Measurements from ENCODE around the gene CCL4. TPM values are rescaled to one million over a fixed set of nuclear protein-coding genes. Genes with fewer than 3 reads are reported as not detected.
"Not testable (repeated sequence)": the region's sequence is repeated elsewhere in the genome, so short reads cannot be mapped to it uniquely, and the experiment has no call there.

The CCL4 gene
- not detected in 2 replicates for total RNA-seq

DNA sequence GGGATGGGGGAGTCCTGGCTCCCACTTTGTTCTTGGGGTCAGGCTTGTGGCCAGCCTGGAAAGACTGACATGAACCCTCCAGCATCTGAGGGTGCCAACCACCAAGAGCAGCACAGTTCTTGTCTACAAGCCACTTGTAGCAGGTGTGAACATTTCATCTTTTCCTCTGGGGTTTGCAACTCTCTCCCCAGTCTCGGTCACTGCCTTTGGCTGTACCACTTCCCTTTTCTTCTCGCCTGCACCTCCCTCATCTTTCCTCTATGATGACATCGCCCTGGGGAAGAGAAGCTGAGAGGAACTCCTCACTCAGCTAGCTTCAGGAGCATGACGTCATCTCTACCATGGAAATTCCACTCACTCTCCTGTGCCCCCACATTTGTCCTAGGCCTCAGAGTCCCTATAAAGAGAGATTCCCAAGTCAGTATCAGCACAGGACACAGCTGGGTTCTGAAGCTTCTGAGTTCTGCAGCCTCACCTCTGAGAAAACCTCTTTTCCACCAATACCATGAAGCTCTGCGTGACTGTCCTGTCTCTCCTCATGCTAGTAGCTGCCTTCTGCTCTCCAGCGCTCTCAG is at the start of gene CCL4:
Gene CCL4, plus strand, starts transcription at position 427 of the 575 bp plus-strand sequence. Its CDS starts 79 bp downstream, at position 506.
- not testable (repeated sequence) for DNase-seq (ENCODE audit: low read depth, low spot score)

DNA sequence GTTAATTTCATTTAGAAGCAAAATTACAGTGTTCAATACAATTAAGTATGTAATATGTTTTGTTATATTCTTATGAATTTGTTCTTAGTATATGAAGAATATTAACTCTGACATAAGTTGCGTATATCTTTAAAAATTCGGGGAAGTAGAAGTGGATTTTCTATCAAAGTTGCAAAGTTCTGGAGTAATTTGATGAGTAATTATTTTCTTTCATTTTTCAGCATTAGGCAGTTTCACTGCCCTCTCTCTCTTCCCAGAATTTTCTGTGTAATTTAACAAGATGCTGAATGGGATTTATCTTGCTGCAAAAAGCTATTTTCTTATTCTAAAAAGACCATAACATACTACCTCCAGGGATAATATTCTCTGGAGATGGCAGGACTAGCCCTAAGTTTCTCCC is 48.5 kb upstream of the CCL4 start:
- no peak for DNase-seq (ENCODE audit: low read depth, low spot score)

DNA sequence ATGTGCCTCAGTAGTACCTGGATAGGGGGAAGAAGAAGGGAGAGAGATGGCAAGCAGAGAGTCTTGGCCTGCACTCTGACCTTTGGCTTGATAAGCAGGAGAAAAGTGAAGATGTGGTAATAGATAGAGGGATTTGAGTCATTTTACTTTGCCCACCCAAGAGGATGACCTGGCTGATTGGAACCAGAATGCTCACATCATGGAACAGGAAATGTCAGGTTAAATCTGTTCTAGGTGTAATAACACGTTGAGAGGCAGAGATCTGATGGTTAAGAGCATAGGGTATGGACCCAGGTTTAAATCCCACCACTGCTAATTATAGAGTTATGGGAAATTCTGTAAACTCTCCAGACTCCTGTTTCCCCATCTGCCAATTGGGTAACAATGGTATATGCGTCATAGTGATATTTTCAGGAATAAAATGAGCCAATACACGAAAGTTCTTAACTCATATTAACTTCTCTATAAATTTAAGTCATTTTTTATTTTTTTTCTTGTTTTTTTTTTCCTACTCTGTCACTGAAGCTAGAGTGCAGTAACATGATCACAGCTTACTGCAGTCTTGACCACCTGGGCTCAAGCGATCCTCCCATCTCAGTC is 47.6 kb upstream of the CCL4 start:
- DNase-seq (ENCODE audit: low read depth, low spot score), result no peak

DNA sequence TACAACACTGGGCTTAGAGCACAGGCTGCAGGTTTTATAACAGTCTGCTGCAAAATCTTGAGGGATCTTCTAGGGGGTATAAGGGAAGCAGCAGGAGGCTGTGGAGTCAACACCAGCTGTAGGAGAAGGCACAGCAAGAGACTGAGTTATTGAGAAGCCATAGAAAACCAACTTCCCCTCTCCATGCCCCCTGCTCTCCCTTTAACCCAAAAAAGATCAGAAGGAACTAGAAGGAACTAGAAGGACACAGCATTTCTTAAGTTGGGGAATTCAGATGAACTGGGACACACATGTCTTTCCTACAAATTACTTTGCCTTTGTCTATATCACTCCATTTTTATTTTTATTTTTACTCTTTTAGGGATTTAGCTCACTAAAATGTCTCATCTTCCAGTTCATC is 45.7 kb upstream of the CCL4 start:
- DNase-seq (ENCODE audit: low read depth, low spot score), result no peak

DNA sequence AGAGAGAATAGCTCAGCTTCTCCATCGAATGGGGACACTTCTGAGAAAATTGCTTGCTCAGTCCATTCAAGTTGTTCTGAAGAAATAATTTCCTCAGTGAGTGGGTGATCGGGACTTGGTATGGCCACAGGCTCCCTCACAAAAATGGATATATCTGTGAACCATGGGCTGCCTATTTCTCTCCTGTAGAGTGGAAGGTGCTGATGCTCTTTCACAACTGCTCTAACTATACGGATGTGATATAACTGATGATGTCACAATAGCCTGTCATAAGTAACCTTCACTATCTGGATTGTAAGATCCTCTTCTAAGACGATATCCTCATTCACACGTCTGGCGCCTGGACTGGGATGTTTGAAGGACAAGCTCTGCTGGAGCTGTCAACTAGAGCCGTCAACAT is 44.2 kb upstream of the CCL4 start:
- DNase-seq (ENCODE audit: low read depth, low spot score), result no peak

DNA sequence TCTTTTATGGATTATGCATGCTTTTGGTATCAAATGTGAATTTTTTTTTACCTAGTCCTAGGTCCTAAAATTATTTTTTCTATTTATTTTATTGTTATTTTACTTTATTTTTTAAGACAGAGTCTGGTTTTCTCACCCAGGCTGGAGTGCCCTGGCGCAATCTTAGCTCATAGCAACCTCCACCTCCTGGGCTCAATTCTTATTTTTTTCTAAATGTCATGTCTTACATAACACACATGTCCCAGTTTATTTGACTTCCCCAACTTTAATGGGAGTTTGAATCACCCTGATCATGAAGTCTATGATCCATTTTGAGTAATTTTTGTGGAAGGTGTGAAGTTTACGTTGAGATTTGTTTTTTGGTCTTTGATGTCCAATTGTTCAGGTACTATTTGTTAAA is 42.8 kb upstream of the CCL4 start:
- no peak for DNase-seq (ENCODE audit: low read depth, low spot score)

DNA sequence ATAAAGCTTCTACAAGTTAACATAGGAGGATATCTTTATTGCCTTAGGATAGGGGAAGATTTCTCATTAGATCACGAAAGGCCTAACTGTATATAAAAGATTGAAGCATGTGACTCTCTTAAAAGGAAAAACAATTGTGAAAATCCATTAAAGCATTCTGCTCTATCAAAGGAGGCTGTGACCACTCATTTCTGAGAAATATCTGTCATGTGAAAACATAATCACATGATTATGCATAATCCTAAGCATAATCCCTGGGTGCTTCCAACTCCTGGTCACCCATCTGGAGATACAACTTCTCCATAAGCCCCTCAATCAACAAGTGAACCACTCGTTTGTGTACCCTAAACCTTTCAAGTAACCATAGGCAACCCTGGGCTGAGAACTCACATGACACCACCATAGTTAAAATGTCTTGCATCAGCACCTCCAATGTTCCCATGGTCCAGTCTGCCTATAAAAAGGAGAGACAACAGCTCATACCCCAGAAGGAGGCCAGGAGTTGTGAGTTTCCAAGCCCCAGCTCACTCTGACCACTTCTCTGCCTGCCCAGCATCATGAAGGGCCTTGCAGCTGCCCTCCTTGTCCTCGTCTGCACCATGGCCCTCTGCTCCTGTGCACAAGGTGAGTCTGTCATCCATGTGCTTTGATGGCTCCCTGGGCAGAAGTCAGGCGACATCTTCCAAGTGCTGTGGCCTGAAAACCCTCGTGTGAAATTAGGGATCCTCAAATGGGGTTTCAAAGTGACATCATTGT is 39.7 kb upstream of the CCL4 start, which contains the start of gene CCL18:
Gene CCL18, plus strand, starts transcription at position 487 of the 756 bp plus-strand sequence. Its CDS starts 71 bp downstream, at position 558.
- no peak for DNase-seq (ENCODE audit: low read depth, low spot score)

DNA sequence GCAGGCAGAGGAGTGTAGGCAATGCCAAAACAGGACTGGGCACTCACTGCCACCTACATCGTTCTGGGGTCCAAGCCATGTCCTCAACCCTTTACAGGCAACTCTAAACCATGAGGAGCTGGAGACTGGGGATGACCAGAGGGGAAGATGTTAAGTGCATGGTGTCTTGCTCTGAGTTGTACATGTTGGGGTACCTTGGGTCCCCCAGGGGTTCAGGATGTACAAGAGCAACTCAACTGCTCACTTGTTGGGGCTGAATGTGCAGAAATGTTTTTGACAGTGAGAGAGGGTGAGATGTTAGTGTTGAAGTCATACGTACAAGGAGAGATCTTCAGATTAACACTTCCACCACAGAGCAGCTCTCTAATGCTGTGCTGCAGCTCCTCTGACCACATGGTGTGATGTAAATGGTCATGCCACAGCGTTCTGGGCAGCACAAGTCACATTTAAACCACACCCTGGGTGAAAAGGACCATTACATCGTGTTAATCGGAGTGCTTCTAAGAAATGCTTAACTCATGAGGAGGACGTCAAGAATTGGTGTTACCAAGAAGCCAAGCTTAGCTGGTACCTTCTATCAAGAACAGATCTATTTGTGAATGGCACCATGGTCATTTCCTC is 37.2 kb upstream of the CCL4 start:
- DNase-seq (ENCODE audit: low read depth, low spot score), result no peak

DNA sequence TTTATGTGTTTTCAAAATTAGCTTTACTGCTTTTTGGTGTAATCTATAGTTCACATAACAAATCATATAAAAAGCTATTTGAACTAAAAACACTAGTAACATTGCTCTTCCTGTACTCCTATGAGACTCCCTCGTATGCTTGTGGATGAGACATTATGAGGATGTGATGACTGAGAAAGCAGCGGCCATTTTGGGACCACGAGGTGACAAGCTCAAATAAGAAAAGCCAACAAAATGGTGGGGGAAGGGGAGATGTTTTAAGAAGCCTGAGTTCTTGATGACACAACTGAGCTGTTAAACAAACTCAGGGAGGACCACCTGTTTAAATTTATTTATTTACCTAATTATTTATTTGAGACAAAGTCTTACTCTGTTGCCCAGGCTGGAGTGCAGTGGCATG is 35.1 kb upstream of the CCL4 start:
- DNase-seq (ENCODE audit: low read depth, low spot score), result no peak

DNA sequence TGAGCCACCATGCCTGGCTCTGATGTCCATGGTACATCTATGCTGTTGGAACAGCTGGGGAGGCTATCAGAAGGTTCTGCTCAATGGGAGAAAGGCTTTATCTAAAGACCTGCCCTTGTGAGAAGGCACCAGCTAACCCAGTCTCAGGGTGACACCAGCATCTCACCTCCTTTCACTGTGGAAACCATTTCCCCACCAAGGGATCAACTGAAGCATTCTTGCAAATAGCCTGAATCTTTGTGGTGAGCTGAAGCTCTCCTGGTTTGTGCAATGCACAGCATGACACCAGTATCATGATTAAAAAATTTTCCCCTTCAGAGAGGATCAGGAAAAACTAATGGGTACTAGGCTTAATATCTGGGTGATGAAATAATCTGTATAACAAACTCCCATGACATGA is 34.5 kb upstream of the CCL4 start:
- no peak for DNase-seq (ENCODE audit: low read depth, low spot score)

DNA sequence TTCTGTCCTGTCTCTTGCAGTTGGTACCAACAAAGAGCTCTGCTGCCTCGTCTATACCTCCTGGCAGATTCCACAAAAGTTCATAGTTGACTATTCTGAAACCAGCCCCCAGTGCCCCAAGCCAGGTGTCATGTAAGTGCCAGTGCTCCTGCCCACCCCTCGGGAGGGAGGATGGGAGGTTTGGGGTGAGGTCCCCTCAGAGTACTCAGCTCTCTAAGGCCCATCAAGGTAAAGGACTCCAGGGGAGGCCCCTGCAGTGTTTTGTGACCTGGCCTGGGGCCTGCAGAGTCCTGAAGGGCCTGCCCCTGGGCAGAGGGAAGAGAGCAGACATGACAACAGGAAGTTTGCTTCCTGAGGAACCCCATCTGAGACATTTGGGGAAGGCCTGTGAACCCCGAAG is 33.2 kb upstream of the CCL4 start:
- no peak for DNase-seq (ENCODE audit: low read depth, low spot score)

DNA sequence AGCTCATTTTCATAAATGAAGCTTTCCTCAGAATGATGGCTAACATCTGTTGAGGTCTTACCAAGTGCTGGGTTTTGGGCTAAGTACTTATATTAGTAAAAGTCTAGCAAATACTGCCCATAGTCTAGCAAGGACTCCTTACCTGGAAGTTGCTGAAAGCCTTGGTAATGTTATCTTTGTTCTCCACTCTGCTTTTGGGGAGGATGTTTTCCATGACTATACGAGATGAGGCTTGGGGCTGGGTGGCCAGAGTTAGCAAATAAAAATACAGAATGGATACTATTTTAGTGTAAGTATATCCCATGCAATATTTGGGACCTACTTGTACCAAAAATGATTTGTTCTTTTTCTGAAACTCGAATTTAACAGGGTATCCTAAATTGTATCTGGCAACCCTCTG is 31.9 kb upstream of the CCL4 start:
- DNase-seq (ENCODE audit: low read depth, low spot score), result no peak

DNA sequence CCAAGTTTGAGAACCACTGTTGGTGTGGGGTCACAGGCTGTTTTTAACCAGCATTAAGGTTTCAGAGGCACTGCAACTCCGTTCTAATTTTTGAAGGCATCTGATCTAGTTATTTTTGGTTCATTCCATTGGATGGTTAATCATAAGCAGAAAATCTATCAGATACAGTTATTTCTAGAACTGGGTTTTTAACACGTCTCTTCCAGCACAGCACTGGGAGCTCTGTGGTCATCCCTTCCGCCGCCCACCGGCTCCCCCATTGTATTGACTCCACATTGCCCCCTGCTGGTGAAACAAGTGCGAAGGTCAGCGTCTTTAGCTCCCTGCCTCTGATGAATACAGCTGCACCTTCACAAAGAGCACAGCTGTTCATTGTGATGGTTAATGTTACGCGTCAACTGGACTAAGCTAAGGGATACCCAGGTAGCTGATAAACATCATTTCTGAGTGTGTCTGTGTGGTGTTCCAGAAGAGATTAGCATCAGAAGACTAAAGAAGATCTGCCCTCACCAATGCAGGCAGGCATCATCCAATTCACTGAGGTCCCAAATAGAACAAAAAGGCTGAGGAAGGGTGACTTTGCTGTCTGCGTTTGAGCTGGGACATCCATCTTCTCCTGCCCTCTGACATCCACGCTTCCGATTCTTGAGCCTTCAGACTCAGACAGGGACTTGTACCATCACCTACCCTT is 31.1 kb upstream of the CCL4 start:
- peak; percentile 10 for DNase-seq (ENCODE audit: low read depth, low spot score)

DNA sequence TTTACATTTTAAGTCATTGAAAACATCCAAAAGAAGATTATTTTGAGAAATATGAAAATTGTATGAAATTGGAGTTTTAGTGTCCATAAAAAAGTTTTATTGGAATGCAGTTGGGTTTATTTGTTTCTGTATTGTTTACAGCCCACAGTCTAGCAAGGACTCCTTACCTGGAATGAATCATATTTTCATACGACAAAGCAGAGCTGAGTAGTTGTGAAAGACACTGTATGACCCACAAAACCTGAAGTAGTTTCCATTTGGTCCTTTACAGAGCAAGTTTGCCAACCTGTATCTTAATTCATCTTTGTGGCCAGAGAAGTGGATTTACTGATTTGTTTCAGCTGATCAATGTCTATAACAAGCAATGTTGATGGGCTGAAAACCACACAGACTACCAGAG is 29.3 kb upstream of the CCL4 start:
- no peak for DNase-seq (ENCODE audit: low read depth, low spot score)

DNA sequence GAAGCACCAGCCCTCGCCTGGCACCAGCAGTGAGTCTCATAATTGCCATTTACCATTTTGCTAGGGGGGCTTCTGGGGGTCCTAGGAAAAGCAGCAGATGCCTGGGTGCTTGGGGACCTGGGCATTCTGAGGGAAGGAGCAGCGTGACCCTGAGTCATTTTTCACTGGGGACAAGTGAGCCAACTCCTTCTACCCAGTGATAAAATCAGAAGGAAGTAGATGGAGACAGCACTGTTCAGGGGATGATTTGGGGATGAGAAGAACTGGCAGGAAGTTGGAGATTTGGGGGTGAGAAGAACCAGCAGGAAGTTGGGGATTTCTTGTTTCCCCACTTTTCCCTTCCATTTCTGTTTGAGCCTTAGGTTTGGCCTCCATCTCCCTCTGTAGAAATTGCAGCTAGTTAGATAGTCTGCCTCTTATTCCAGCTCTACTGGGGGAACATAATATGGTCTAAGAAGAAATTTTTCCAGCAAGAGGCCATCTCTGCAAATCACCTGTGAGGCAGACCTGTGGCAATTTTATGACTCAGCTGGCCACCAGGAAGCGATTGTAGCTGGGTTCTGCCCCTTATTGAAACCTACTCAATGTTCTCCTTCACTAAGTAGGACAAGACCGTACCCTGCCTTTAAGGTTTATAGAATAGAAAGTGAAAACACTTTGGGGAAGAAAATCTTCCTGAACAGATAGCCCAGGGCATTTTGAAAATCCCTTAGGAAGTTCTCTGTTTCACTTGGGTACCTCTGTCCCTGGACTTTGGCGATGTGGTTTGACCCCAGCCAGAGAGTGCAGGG is 21.8 kb upstream of the CCL4 start:
- DNase-seq (ENCODE audit: low read depth, low spot score), result not testable (repeated sequence)

DNA sequence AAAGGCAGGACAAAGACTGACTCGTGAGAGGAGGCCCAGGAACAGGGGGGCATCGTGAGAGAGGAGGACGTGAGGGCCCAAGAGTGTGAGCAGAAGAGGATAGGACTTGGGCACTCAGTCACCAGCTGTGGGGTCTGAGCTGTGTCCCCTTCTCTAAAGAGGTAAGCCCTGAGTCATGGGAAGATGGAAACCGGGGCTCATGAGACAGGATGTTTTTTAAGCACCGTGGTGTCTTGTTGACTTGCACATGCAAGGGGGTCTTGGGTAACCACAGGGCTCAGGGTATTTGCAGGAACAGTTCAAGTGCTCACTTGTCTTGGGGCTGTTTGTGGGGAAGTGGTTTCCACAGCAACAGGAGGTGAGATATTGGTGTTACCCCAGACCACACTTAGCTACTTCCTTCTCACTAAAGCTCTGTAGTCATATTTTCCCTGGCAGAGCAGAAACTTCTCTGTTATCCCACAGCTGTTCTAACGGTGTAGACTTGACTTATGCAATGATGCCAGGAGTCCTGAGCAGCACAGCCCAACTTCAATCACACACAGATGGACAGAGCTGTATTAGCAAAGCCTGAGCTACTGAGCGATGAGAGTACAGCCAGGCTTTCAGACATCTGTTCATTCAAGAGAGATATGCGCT is 21.0 kb upstream of the CCL4 start:
- DNase-seq (ENCODE audit: low read depth, low spot score), result not testable (repeated sequence)

DNA sequence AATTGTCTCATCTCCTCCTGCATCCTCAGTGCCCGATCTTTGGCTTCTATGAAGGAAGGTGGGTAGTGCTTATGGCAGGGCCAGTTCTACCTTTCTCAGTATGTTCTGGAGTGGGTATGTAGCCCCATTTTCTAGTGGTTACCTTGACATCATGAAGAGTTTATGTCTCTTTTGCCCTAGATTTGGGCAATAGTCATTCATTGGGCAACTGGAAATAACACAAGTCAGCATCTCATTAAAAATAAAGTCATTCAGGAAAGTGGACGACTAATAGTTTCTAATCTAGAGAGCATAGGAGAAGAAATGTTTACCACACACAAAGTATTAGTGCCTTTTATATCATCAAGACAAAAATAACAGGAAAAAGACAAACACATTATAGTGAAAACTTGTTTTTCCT is 19.9 kb upstream of the CCL4 start:
- DNase-seq (ENCODE audit: low read depth, low spot score), result not testable (repeated sequence)

DNA sequence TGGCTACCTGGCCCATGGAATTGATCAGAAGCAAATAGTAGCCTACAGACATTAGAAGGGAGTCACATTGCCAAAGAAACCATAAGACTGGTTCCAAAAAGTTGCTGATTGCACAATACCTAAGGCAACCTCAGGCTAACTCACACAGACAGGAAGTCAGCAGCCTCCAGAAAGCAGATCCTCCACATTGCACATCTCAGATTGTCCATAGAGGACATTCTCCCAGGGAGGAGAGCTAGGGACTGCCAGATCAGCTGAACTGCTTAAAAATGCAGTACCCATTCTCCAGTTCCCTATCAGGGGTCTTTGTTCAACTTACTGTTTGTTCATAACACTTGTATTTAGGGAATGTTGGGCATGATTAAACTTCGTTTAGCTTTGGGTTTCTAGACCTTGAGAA is 17.9 kb upstream of the CCL4 start:
- no peak for DNase-seq (ENCODE audit: low read depth, low spot score)

DNA sequence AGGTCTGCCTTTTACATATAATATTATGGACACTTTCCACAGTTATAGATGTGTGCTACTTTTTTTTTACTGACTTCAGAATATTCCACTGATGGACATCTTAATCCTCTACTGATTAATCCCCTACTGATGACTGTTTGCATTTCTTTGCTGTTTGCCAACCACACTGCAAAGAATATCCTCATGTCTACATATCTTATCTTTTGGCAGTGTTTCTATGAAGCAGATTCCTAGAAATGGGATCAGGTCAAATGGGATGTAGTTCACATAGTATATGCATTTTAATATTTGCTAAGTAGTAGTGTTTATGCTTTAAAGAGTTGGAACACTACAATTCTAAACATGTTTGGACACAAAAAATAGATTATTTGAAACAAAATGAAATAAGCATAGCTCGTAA is 16.8 kb upstream of the CCL4 start:
- no peak for DNase-seq (ENCODE audit: low read depth, low spot score)

DNA sequence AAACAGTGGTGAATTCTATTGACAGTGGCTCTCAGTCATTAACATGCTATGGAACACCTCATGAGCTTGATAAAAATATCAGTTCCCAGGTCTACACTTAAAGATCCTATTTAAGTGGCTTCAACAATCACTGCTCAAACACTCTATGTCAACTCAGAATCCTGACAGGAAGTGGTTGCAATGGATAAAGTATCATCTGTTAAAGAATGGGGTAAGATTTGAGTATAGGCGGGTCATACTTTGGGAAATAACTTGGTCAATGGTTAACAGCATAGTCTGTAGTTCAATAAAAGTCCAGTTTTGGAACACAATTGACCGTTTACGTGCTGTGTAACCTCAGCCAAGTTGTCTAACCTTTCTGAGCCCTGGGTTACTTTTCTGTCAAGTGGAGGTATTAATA is 16.2 kb upstream of the CCL4 start:
- DNase-seq (ENCODE audit: low read depth, low spot score), result not testable (repeated sequence)
